ENCODE results near the gene RNLS.

GRCh38 chr10:88528806-88529570 is 54.1 kb downstream of the RNLS start:
- TF ChIP-seq CTCF (IDR thresholded peaks at IDR 0.05) (no peak), POLR2A (IDR thresholded peaks at IDR 0.05) (no peak), POLR2AphosphoS5 (IDR thresholded peaks at IDR 0.05; ENCODE audit: insufficient read depth in 1 of 2, low read depth in 1 of 2) (no peak)

All from vagina (tissue), 2 donors.